NCI-H1092 treated with DMSO at 0.1 percent for 48 hours (cell line): ENCODE results near the gene SCGB1D4.

ENCODE experiments used
- DNase-seq: peaks from one replicate; lab custom pipeline; 2025; lab: John Stamatoyannopoulos, UW

SCGB1D4 gene

GRCh38 chr11:62273789-62274275 is 25.0 kb downstream of the SCGB1D4 start:
- DNase-seq, result no peak

DNA sequence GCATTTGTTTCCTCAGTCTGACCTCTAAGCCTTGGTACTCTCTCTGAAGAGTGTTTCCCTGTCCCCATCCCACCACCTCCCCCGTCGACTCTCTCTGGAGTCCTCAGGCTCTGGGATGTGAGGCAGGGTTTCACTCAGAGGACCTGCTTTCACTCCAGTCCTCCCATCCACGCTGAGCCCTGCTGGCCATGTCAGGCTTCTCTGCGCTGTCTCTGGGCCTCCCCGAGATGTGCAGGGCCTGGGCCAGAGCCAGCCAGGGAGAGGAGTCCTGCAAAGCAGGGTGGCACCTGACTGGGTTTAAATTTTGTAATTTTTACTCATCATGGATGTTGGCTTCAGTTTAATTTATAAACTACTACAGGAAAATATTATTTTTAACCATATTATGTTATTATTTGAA is 25.6 kb downstream of the SCGB1D4 start:
- DNase-seq, result no peak

DNA sequence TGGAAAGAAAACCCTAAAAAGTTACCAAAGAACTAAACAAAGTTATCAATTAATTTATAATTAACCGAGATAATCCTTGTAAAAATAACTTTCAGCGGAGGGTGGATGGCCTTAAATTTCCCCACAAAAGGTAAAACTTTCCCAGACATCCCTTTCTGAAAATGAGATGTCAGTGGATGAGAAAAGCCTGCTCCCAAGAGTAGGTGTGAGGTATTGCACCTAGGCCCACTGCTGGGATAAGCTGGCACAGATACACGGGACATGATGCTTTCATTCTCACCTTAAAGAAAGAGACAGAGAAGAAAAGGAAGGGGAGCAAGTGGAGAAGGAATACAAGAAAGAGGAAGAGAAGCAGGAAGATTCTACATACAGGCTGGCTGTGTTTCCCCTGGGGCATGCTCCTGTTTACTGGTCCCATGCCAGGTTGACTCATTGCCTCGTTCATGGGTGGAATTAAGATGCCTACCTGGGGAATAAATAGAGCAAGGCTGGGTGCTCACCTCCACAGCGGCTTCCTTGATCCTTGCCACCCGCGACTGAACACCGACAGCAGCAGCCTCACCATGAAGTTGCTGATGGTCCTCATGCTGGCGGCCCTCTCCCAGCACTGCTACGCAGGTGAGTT is 29.1 kb downstream of the SCGB1D4 start, which contains the start of gene SCGB2A2:
Gene SCGB2A2, plus strand, starts transcription at position 505 of the 625 bp plus-strand sequence. Its CDS starts 59 bp downstream, at position 564.
- no peak for DNase-seq

- DNase-seq, result no peak
These were observed 31.3 kb downstream of the SCGB1D4 start for GRCh38 chr11:62267576-62267975.

DNA sequence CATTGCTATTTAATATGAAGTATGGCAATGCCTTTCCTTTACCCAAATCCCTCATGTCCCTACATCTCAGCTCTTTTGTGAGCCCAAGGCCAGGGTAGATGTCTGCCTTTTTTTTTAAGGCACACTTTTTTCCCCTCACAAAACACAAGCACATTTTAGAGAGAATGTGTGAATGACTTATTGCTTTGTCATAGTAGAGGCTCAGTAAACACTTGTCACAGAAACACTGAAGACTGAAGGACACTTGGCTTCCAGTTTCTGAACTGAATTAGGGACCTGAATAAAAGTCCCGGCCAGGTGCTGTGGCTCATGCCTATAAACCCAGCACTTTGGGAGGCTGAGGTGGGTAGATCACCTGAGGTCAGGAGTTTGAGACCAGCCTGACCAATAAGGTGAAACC is 31.8 kb downstream of the SCGB1D4 start:
- DNase-seq, result no peak

DNA sequence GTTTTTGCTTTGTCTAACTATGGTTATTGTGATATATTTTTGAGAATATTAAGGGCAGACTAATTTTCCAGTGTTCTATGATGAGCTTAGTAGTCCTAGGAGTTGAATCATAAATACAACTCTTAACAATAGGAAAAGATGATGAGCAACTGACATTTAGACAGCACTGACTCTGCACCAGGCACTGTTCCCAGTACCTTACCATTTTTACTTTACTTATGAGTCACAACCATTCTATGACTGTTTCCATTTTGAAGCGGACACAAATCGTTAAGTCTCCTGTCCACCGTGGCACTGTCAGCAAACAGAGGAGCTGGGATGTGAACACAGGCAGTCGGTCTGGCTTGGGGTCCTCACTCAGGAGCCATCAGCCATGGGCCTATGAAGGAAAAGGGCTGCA is 32.3 kb downstream of the SCGB1D4 start:
- no peak for DNase-seq

DNA sequence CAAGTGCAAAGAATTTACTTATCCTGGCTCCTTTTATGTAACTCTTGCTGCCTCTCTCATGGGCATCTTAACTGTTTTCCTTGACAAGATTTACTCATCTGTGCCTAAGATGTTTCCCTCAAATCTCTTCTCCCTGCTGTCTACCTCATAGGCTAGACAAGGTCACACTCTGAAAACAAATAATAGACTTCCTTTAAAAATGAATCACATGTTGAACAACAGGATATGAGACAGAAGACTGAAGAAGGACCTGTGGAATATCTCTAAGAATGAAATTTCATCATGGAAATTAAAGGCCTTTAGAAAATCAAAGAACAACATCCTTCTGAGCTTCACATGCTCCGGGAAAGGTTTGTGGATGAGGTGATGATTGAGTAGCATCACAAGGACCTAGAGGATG is 34.9 kb downstream of the SCGB1D4 start:
- DNase-seq, result no peak

DNA sequence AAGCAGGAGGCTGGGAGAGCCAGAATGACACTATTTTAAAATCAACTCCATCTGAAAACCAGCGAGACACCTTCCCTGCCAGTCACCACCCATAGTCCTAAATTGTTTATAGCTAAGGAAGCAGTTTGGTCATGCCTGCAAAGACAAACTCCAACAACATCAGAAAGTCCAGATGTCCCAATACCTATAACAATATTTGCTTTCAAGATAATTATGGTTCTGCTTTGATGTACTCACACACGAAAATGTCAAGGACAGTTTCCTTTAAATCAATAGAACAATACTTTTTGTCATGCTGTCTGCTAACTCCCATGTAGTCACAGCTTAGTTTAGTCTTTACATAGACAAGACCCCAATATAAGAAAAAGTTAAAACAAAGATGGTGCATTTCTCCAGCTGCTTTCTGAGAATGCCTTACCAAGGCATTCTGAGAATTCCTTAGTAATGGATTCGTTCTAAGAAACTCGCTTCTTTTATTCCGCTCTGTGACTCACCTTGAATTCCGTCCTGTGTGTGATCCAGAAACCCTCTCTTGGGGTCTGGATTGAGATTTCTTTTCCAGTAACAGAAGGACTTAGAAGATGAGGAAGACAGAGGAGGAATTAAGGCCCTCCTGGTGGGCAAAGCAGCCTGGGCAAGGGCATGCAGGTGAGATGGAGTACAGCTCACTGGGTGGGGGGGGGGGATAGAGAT is 38.5 kb downstream of the SCGB1D4 start:
- DNase-seq, result no peak

- no peak for DNase-seq
These were observed 42.6 kb downstream of the SCGB1D4 start for GRCh38 chr11:62256281-62256680.

- DNase-seq, result no peak
These were observed 44.8 kb downstream of the SCGB1D4 start for GRCh38 chr11:62253999-62254542.

DNA sequence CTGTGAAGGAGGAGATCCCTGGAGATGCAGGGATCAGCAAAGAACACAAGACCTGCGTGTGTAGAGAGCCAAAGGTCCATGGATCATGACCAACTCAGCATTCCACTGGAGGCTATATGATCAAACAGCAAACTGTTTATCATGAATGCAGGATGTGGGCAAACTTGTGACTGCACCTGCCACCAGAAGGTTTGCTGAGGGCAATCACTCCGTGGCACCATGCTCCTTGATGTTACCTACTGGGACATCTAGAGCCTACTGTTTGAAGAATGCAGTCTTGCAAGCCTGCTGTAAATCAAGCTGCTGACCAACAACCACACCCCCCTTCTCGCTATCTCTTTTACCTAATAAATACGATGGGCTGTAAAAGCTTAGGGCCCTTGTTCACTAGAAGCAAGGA is 47.2 kb downstream of the SCGB1D4 start:
- no peak for DNase-seq
